GM23248 (cell line): ENCODE results near the gene LURAP1L.

Source experiments
- EZH2 ChIP-seq: fragments of 200-600 bp; sonication (generic); IDR thresholded peaks from 2 replicates; pipeline ENCODE4 v1.6.1; 2018; ENCODE audit warnings: antibody characterized with exemption, mild to moderate bottlenecking; ENCODE audit not compliant: insufficient read depth, poor library complexity, severe bottlenecking
- EZH2phosphoT487 ChIP-seq: fragments of 200-600 bp; sonication (generic); IDR thresholded peaks from 2 replicates; pipeline ENCODE4 v1.6.1; 2018; ENCODE audit warnings: antibody characterized with exemption, moderate library complexity, mild to moderate bottlenecking, low read depth; ENCODE audit not compliant: insufficient read depth

GRCh38 chr9:12771891-12772290 lies 2.9 kb upstream of the LURAP1L start:
- TF ChIP-seq EZH2 (no peak), EZH2phosphoT487 (no peak)
